Putamen (tissue), 1 donor: ENCODE data around the gene GSAP.

Experiments used
- DNase-seq: peaks from one replicate; pipeline ENCODE4 v3.0.0-alpha.2; 2016; ENCODE audit warnings: low spot score

The GSAP gene

GRCh38 chr7:77327067-77327931 is 88.8 kb downstream of the GSAP start:
- DNase-seq, result no peak

- DNase-seq, result no peak
Measured at GRCh38 chr7:77326131-77326530, 90.0 kb downstream of the GSAP start.

- peak; percentile 24 for DNase-seq
Measured at GRCh38 chr7:77321300-77321699, 94.8 kb downstream of the GSAP start.

- DNase-seq, result no peak
Measured at GRCh38 chr7:77320714-77321113, 95.4 kb downstream of the GSAP start.

- no peak for DNase-seq
Measured at GRCh38 chr7:77320137-77320536, 96.0 kb downstream of the GSAP start.

- no peak for DNase-seq
Measured at GRCh38 chr7:77318019-77318418, 98.1 kb downstream of the GSAP start.

GRCh38 chr7:77316219-77316978 is 99.8 kb downstream of the GSAP start:
- DNase-seq, result no peak

- DNase-seq, result no peak
Measured at GRCh38 chr7:77315182-77315591, 101.0 kb downstream of the GSAP start.

GRCh38 chr7:77313876-77314480 is 102.2 kb downstream of the GSAP start:
- DNase-seq, result no peak

GRCh38 chr7:77313085-77313484 is 103.1 kb downstream of the GSAP start:
- DNase-seq, result no peak

- DNase-seq, result no peak
Measured at GRCh38 chr7:77310982-77311381, 105.2 kb downstream of the GSAP start.

GRCh38 chr7:77309714-77310220 is 106.4 kb downstream of the GSAP start:
- DNase-seq, result no peak

GRCh38 chr7:77308792-77309191 is 107.4 kb downstream of the GSAP start:
- no peak for DNase-seq

GRCh38 chr7:77306231-77307067 is 109.7 kb downstream of the GSAP start:
- DNase-seq, result no peak

GRCh38 chr7:77295549-77295948 is 120.6 kb downstream of the GSAP start:
- no peak for DNase-seq

- DNase-seq, result no peak
Measured at GRCh38 chr7:77293046-77293445, 123.1 kb downstream of the GSAP start.

GRCh38 chr7:77290425-77290824 is 125.7 kb downstream of the GSAP start:
- no peak for DNase-seq

GRCh38 chr7:77289387-77289786 is 126.8 kb downstream of the GSAP start:
- no peak for DNase-seq

- DNase-seq, result no peak
Measured at GRCh38 chr7:77288676-77289320, 127.4 kb downstream of the GSAP start.

GRCh38 chr7:77284616-77285015 is 131.5 kb downstream of the GSAP start:
- DNase-seq, result no peak

- DNase-seq, result no peak
Measured at GRCh38 chr7:77284005-77284404, 132.1 kb downstream of the GSAP start.
